Amygdala (tissue), 56 donors: ENCODE data around the gene NXPH1.
A peak's percentile ranks its signal among the peaks of the same experiment; 100 is the strongest.

Experiments used
- DNase-seq, 56 donors: peaks; one replicate each; lab custom pipeline; 2025; lab: John Stamatoyannopoulos, UW

The NXPH1 gene

DNA sequence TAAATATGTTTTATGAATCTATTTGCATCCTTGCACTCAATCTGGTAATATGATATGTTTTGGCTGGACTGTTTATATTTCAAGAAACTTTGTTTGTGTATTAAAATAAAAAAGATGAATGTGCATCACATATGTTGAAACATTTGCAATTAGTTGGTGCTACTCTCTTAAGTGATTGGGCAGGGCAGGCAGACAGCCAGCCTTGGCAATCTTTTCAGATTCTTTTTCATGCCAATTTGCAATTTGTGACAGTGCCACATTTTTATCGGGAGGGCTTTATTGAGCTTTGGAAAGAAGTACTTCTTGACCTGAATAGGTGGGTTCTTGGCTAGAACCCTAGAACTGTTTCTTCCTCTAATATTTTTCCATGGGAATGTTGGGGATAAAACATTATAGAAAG lies 152.2 kb downstream of the NXPH1 start:
- no peak for DNase-seq

- no peak for DNase-seq
Observed at GRCh38 chr7:8590225-8590624, 156.8 kb downstream of the NXPH1 start.

DNA sequence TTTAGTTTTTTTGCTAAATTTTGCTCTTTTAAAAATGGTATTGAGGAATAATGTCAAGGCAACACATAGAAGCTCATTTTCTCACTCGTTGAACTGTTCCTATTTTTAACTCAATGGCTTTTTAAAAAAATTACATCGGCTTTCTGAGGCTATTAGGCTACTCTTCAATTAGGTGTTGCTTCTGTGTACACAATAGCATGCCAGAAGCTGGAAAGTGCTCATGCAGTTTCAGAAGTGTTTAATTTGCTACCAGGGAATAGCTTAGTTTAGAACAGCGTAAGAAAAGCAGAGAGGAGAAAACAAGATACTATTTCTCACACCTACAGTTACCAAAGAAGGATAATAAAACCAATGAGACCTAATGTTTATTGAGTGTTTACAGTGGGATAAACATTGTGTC lies 157.4 kb downstream of the NXPH1 start:
- no peak for DNase-seq

DNA sequence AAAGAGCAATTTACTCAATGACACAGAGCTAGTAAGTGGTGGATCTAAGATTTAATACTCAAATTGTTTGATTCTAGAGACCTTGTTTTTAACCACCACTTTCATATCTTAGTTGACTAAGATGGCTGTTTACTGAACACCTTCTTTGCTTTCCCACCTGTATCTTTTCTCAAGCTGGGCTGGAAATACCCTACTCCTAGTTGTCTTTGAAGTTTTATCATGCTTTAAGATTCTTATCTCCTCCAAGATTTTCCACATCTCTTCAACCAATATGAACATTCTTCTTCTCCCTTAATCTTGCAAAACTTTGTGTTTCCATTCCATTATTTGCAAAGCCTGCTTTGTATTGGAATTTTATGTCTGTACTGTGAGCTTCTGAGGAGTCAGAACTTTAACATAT lies 157.9 kb downstream of the NXPH1 start:
- no peak for DNase-seq

DNA sequence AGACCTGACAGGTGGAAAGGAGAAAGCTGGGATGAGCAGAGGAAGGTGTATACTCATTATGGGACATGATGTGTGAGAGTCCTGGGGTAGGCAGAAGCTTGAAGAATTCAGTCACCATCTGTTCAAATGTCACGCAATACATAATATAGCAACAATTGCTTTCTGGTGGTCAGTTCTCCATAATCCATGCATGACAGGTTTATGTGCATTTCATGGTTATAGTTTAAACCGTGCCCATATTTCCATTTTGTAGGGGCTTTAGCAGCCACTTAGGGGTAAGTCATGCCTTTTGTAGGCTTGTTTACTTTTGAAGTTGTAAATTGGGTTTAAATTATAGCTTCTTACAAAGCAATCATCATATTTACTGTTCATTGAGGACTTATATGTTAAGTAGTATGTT lies 158.8 kb downstream of the NXPH1 start:
- DNase-seq: no peak

- no peak for DNase-seq
Observed at GRCh38 chr7:8594115-8594514, 160.7 kb downstream of the NXPH1 start.

DNA sequence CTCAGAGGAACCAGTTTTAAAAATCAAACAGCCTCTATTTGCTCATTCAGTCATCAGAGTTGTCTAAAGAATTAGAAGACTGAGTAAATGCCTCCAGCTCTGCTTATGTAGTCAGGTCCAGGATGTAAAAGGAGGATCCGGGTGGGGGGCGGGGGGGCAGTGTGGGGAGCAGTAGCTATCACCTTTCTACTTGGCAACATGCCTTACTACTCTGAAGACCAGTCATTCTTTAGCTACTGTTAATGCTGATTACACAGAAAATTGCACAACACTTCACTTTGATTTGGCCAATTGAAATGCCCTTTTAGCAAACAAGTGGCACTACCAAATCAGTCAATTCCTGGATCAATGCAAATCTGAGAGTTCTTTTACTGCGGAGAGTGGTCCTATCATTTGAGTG lies 164.2 kb downstream of the NXPH1 start:
- DNase-seq: no peak

DNA sequence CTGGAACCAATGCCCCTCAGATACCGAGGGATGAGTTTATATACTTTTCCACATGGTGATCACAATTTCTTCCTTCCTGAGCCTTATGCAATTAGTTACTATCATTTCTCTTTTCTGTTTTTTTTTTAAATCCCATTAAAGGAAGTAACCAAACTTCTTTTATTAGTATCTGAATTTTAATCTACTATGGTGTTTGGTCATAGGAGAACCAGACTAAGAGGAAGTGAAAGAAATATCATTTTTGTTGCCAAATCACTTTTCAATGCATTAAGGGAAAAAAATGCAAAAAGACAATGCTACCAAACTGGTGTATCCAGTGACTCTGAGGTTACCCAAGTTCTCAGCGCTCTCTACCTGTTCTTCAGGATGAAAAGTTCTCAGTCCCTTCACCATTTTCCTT lies 167.7 kb downstream of the NXPH1 start:
- no peak for DNase-seq

- no peak for DNase-seq
Observed at GRCh38 chr7:8605221-8605620, 171.8 kb downstream of the NXPH1 start.

GRCh38 chr7:8612584-8612983 lies 179.2 kb downstream of the NXPH1 start:
- no peak for DNase-seq

DNA sequence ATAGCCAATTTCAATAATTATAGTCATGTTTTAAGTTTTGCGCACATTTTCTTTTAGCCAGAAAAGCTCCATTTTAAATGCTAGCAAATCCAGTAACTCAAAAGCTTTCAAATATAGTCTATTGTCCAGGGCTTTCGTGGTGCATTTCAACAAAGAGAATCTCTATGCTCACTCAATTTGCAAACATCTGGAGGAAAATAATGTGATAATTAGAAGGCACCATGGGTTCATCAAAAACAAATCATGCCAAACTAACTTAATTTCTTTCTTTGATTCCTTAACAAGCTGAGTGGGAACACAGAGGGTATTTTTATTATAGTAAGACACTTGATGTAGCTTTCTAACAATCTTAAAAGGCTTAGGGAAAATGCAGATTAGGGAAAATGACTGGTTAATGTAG lies 179.8 kb downstream of the NXPH1 start:
- no peak for DNase-seq

GRCh38 chr7:8615019-8615418 lies 181.6 kb downstream of the NXPH1 start:
- no peak for DNase-seq

DNA sequence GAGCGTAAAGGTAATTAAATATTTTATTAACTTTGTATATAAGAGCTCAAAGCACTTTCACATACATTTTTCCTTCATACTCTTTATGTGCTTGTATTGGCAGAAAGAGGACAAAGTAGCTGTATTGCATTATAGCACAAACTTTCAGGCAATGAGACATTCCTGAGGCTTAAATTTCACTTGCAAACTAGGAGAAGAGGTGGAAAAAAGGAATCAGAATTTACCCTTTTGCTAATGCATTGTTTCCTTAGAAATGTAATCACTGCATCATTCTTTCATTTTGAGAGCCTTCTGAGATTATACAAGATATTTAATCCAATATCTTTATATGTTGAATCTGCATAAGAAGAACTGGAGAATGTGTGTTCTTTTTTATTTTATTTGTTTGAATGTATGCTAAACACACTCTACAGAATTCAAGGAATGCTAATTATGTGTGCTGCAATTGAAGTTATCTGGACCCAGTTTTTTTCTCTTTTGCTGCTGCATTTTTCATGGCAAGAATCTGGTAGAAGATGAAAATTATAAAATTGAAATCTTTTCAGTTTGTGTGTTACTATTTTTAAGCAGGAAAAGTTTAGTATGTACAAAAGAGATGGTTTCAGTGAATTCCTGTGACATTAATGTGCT lies 185.1 kb downstream of the NXPH1 start:
- DNase-seq: no peak

- DNase-seq: no peak
Observed at GRCh38 chr7:8620169-8620568, 186.8 kb downstream of the NXPH1 start.

DNA sequence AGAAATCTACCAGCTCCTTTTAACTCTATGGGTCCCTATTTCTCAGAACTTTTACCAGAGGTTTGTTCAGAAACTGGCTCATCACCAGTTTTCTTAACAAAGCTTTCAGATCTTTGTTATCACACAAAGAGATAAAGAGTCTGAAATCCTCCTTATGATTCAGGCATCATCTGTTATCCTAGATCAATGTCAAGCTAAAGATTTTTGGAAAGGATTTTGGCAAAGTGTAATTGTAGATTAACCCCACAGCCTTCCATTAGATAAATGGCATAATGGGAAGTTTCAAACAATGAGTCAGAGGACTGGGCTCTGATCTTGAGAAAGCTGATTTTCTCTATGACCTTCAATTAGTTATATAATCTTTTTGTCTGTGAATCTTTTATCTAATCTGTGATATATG lies 192.2 kb downstream of the NXPH1 start:
- DNase-seq: no peak

DNA sequence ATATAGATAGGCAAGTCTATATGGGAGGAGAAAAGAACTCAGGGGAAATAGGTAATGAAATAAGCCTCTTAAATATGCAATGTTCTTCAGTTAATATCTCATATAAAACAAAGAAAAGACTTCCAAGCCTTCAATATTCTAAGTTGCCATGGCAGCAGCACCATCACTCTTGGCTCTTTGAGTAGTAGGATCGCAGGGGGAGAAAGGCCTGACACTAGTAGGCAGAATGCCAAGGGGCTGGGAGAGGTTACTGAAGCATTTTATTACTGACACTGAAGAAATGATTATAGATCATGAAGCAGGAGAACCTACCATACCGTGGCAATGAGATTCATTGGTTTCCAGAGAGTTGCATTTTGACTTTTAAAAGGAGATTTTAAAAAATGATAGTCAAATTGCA lies 193.9 kb downstream of the NXPH1 start:
- no peak for DNase-seq

GRCh38 chr7:8628656-8629055 lies 195.2 kb downstream of the NXPH1 start:
- DNase-seq: no peak

GRCh38 chr7:8629504-8629903 lies 196.1 kb downstream of the NXPH1 start:
- no peak for DNase-seq

GRCh38 chr7:8637322-8637721 lies 203.9 kb downstream of the NXPH1 start:
- no peak for DNase-seq

DNA sequence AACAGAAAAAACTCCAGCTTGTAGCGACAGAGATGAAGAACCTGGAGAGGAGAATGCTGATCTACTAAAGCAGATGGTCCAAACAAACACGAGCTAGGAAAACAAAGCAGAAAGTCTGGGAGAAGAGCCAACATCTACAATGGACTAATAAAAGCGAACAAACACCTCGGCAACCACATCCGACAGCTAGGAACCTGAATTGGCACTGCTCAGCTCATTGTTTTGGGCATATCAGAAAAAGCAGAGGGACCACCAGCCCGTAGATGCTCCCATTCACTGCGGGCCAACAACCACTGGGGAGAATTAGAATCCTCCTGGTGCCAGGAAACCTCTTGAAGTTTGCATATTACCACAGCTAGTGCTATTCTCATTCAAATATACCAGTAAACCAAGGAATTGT lies 204.7 kb downstream of the NXPH1 start:
- peak in 10 of 56 donors; percentile 2 to 36 (median 4) for DNase-seq

DNA sequence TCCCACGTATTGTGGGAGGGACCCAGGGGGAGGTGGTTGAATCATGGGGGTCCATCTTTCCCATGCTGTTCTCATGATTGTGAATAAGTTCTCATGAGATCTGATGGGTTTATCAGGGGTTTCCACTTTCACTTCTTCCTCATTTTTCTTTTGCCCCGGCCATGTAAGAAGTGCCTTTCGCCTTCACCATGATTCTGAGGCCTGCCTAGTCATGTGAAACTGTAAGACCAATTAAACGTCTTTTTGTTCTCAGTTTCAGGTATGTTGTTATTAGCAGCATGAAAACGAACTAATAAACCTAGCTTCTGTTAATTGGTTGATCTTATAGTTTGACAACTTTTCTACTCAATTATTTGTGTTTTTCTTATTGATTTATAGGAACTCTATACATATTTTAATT lies 206.3 kb downstream of the NXPH1 start:
- no peak for DNase-seq

DNA sequence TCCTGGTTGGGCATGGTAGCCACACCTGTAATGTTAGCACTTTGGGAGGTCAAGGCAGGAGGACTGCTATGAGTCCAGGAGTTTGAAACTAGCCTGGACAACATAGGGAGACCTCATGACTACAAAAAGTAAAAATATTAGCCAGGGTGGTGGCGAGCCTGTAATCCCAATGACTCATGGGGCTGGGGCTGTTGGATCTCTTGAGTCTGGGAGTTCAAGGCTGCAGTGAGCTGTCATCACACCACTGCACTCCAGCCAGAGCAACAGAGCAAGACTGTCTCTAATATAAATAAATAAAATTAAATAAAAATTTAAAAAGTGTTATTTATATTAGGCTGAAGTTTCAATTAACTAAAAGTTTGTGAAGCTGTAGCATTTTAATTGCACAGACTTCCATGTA lies 207.3 kb downstream of the NXPH1 start:
- no peak for DNase-seq
